Measurements from ENCODE around the gene CBFA2T3.

The CBFA2T3 gene

DNA sequence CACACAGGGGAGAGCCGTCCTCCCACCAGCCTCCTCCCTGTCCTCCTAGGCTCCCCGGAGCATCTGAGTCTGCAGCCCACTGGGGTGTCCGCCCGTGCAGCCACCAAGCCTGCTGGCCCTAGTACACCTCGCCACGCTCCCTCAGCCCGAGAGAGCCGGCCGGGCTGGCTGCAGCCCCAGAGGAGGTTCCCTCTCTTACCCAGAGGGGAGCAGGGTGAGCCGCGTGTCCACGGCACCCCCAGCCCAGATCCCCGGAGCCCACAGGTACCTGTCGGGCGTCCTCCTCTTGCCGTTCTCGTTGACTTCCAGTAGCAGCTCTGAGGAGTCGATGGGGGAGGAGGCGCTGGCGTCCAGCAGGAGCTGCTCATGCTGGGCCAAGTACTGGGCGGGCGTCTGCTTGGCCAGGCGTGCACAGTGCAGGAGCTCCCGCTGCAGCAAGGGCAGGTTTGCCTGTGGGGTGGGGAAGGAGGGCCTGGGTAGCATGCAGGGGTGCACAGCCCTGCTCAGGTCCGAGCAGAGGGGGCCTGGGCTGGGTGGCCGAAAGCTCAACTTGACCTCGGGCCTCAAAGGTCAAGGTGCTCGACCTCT is 91.2 kb downstream of the CBFA2T3 start:
- TF ChIP-seq, protein P1, sequence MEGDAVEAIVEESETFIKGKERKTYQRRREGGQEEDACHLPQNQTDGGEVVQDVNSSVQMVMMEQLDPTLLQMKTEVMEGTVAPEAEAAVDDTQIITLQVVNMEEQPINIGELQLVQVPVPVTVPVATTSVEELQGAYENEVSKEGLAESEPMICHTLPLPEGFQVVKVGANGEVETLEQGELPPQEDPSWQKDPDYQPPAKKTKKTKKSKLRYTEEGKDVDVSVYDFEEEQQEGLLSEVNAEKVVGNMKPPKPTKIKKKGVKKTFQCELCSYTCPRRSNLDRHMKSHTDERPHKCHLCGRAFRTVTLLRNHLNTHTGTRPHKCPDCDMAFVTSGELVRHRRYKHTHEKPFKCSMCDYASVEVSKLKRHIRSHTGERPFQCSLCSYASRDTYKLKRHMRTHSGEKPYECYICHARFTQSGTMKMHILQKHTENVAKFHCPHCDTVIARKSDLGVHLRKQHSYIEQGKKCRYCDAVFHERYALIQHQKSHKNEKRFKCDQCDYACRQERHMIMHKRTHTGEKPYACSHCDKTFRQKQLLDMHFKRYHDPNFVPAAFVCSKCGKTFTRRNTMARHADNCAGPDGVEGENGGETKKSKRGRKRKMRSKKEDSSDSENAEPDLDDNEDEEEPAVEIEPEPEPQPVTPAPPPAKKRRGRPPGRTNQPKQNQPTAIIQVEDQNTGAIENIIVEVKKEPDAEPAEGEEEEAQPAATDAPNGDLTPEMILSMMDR (IDR thresholded peaks at IDR 0.05; ENCODE audit: insufficient read depth, low read length): no peak
- TF ChIP-seq SPI1 (IDR thresholded peaks at IDR 0.05; ENCODE audit: borderline replicate concordance, low read depth) (no peak), GABPA (IDR thresholded peaks at IDR 0.05; ENCODE audit: low read depth) (no peak), POLR2AphosphoS5 (IDR thresholded peaks at IDR 0.05; ENCODE audit: low read depth) (no peak)
- TF ChIP-seq, protein P2, sequence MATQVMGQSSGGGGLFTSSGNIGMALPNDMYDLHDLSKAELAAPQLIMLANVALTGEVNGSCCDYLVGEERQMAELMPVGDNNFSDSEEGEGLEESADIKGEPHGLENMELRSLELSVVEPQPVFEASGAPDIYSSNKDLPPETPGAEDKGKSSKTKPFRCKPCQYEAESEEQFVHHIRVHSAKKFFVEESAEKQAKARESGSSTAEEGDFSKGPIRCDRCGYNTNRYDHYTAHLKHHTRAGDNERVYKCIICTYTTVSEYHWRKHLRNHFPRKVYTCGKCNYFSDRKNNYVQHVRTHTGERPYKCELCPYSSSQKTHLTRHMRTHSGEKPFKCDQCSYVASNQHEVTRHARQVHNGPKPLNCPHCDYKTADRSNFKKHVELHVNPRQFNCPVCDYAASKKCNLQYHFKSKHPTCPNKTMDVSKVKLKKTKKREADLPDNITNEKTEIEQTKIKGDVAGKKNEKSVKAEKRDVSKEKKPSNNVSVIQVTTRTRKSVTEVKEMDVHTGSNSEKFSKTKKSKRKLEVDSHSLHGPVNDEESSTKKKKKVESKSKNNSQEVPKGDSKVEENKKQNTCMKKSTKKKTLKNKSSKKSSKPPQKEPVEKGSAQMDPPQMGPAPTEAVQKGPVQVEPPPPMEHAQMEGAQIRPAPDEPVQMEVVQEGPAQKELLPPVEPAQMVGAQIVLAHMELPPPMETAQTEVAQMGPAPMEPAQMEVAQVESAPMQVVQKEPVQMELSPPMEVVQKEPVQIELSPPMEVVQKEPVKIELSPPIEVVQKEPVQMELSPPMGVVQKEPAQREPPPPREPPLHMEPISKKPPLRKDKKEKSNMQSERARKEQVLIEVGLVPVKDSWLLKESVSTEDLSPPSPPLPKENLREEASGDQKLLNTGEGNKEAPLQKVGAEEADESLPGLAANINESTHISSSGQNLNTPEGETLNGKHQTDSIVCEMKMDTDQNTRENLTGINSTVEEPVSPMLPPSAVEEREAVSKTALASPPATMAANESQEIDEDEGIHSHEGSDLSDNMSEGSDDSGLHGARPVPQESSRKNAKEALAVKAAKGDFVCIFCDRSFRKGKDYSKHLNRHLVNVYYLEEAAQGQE (IDR thresholded peaks at IDR 0.05; ENCODE audit: insufficient replicate concordance, low read depth): no peak
- no peak overlapping the region for H3K27ac ChIP-seq (replicated peaks)
- no peak for DNase-seq (ENCODE audit: low read depth in 1 of 2, low spot score in 1 of 2)
- H3K27me3 ChIP-seq (ENCODE audit: insufficient read depth, poor library complexity, severe bottlenecking): no peaks in the 10 kb centered on the region
- H3K4me3 ChIP-seq (replicated peaks; ENCODE audit: insufficient read depth, low read length): no peak overlapping the region

DNA sequence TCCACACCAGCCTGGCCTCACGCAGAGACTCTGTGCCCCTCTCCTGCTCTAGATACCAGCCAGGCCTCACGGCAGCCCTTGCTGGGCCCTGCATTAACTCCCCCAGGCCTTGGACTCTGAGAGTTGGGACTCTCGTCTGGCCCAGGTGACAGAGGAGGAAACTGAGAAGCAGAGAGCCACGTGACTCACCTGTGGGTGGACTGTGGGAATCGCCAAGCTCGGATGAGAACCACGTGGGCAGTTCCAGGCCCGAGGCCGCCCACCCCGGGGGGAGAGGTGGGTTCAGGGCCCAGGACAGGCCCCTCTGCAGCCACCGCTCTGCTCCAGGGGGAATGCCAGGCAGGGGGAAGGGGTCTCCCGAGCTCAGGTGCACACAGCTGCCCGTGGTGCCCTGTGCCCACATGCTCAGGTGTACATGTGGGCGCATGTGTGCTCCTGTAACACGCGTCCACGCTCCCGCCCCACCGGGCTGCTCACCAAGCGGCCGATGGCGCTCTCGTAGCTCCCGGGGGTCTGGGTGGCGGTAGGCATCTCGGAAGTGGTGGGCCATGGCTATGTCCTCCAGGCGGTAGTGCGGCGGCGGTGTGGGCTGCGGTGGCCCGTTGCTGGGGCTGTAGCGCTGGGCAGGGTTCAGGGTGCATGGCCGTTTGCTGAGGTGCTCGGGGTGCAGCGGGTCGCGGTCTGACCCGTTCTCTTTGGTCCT is 92.3 kb downstream of the CBFA2T3 start:
- no peak for DNase-seq (ENCODE audit: low read depth in 1 of 2, low spot score in 1 of 2)
- no peaks in the 10 kb centered on the region for H3K27me3 ChIP-seq (ENCODE audit: insufficient read depth, poor library complexity, severe bottlenecking)
- H3K4me3 ChIP-seq (replicated peaks; ENCODE audit: insufficient read depth, low read length): no peak overlapping the region
- TF ChIP-seq GABPA (IDR thresholded peaks at IDR 0.05; ENCODE audit: low read depth) (no peak), SPI1 (IDR thresholded peaks at IDR 0.05; ENCODE audit: borderline replicate concordance, low read depth) (no peak)
- TF ChIP-seq, protein P1 (IDR thresholded peaks at IDR 0.05; ENCODE audit: insufficient read depth, low read length): no peak
- TF ChIP-seq, protein P2 (IDR thresholded peaks at IDR 0.05; ENCODE audit: insufficient replicate concordance, low read depth): no peak
- no peak overlapping the region for H3K27ac ChIP-seq (replicated peaks)

DNA sequence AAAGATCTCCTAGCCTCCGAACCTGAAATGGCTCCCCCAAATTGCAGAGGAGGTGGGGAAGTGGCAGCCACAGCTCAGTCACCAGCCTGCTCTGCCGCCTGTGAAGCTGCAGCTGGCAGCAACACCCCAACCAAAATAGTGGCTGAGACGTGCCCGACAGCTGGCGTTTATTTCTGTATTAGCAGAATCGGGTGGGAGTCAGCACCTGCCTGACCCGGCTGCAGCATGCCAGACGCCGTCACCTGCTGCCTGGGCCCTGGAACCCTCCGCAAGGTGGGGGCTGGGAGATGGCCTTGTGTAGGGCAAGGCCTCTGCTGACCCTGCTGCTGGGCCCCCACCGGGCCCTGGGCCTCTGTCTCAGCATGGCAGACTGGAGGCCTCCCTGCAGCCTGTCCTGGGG is 93.1 kb downstream of the CBFA2T3 start:
- DNase-seq (ENCODE audit: low read depth in 1 of 2, low spot score in 1 of 2): no peak
- Histone ChIP-seq H3K27ac (replicated peaks) (no peak overlapping the region), H3K27me3 (ENCODE audit: insufficient read depth, poor library complexity, severe bottlenecking) (no peaks in the 10 kb centered on the region), H3K4me3 (replicated peaks; ENCODE audit: insufficient read depth, low read length) (no peak overlapping the region)
- TF ChIP-seq, protein P1 (IDR thresholded peaks at IDR 0.05; ENCODE audit: insufficient read depth, low read length): no peak
- TF ChIP-seq POLR2AphosphoS5 (IDR thresholded peaks at IDR 0.05; ENCODE audit: low read depth) (no peak), GABPA (IDR thresholded peaks at IDR 0.05; ENCODE audit: low read depth) (no peak), SPI1 (IDR thresholded peaks at IDR 0.05; ENCODE audit: borderline replicate concordance, low read depth) (no peak)
- TF ChIP-seq, protein P2 (IDR thresholded peaks at IDR 0.05; ENCODE audit: insufficient replicate concordance, low read depth): no peak

Data from HL-60 (cell line).